ENCODE results near the gene CYBRD1.

GRCh38 chr2:171529914-171530313 is 7.6 kb downstream of the CYBRD1 start:
- no peak for TF ChIP-seq POLR2A (IDR thresholded peaks at IDR 0.05)
- no peak for TF ChIP-seq CTCF (IDR thresholded peaks at IDR 0.05)
